Neural cell (in vitro differentiated cells): Measurements from ENCODE around the gene MT3. TPM values are rescaled to one million over a fixed set of nuclear protein-coding genes. Genes with fewer than 3 reads are reported as not detected.

Experiments used
- H2AFZ ChIP-seq: fragments of 200-600, 300-800 bp; sonication (generic), shearing (Covaris generic); 2 replicates; pipeline ENCODE4 v1.6.0; 2014; ENCODE audit warnings: low read depth, mild to moderate bottlenecking, antibody characterized with exemption, low read length, moderate library complexity
- H3F3A ChIP-seq: fragments of 200-600 bp; shearing (Covaris generic); 2 replicates; pipeline ENCODE4 v1.6.1; 2016; ENCODE audit warnings: mild to moderate bottlenecking, moderate library complexity, mixed read lengths, antibody characterized with exemption, low read length; ENCODE audit not compliant: insufficient read depth, poor library complexity, severe bottlenecking
- H3K27ac ChIP-seq: fragments of 200-600, 300-800 bp; sonication (generic), shearing (Covaris generic); 2 replicates; pipeline ENCODE4 v1.5.1; 2014; ENCODE audit warnings: mild to moderate bottlenecking, low read length, moderate library complexity
- H3K27me3 ChIP-seq: fragments of 300-800, 200-600 bp; sonication (generic), shearing (Covaris generic); 2 replicates; pipeline ENCODE4 v1.6.0; 2014; ENCODE audit warnings: mild to moderate bottlenecking, low read depth, low read length, moderate library complexity; ENCODE audit not compliant: insufficient read depth
- H3K36me3 ChIP-seq: fragments of 300-800, 200-600 bp; sonication (generic), shearing (Covaris generic); 2 replicates; pipeline ENCODE4 v1.5.1; 2014; ENCODE audit warnings: mild to moderate bottlenecking, antibody characterized with exemption, low read length, moderate library complexity; ENCODE audit not compliant: insufficient read depth
- H3K4me2 ChIP-seq: fragments of 300-800, 200-600 bp; sonication (generic), shearing (Covaris generic); 2 replicates; pipeline ENCODE4 v1.6.0; 2014; ENCODE audit warnings: mild to moderate bottlenecking, low read length
- H3K4me3 ChIP-seq: fragments of 300-800, 200-600 bp; sonication (generic), shearing (Covaris generic); 2 replicates; pipeline ENCODE4 v1.5.1; 2014; ENCODE audit warnings: mild to moderate bottlenecking, low read length, moderate library complexity
- H3K79me2 ChIP-seq: fragments of 200-600 bp; shearing (Covaris generic); replicated peaks from 2 replicates; pipeline ENCODE4 v1.6.0; 2014; ENCODE audit warnings: mild to moderate bottlenecking, low read length, moderate library complexity; ENCODE audit not compliant: insufficient read depth
- H3K9ac ChIP-seq: fragments of 300-800, 200-600 bp; sonication (generic), shearing (Covaris generic); 2 replicates; pipeline ENCODE4 v1.6.1; 2016; ENCODE audit warnings: mild to moderate bottlenecking, low read length, mixed read lengths
- H3K9me2 ChIP-seq: fragments of 200-600 bp; shearing (Covaris generic); 2 replicates; pipeline ENCODE4 v1.6.1; 2016; ENCODE audit warnings: mild to moderate bottlenecking, low read length, mixed read lengths; ENCODE audit not compliant: insufficient read depth
- H3K9me3 ChIP-seq: fragments of 200-600, 300-800 bp; sonication (generic), shearing (Covaris generic); 2 replicates; pipeline ENCODE4 v1.6.1; 2016; ENCODE audit warnings: mild to moderate bottlenecking, mixed run types, low read length, moderate library complexity, mixed read lengths
- H4K20me1 ChIP-seq: fragments of 200-600 bp; shearing (Covaris generic); 2 replicates; pipeline ENCODE4 v1.6.1; 2016; ENCODE audit warnings: mild to moderate bottlenecking, mixed run types; ENCODE audit not compliant: insufficient read depth
- CTCF ChIP-seq: fragments of 450-650 bp; IDR thresholded peaks from 2 replicates; pipeline ENCODE4 v1.5.1; 2014; ENCODE audit warnings: antibody characterized with exemption, mild to moderate bottlenecking, moderate library complexity; ENCODE audit not compliant: poor library complexity, severe bottlenecking
- EP300 ChIP-seq: fragments of 450-650 bp; conservative IDR thresholded peaks from 2 replicates; pipeline ENCODE4 v1.6.1; 2014; ENCODE audit warnings: antibody characterized with exemption, mild to moderate bottlenecking, moderate library complexity; ENCODE audit not compliant: poor library complexity, severe bottlenecking
- EZH2 ChIP-seq: fragments of 200-600, 300-800 bp; shearing (Covaris generic), sonication (generic); IDR thresholded peaks from 2 replicates; pipeline ENCODE4 v1.6.1; 2014; ENCODE audit warnings: antibody characterized with exemption, low read length, borderline replicate concordance, mild to moderate bottlenecking; ENCODE audit not compliant: insufficient read depth, poor library complexity, severe bottlenecking
- MXI1 ChIP-seq: fragments of 450-650 bp; conservative IDR thresholded peaks from 2 replicates; pipeline ENCODE4 v1.6.1; 2014; ENCODE audit warnings: antibody characterized with exemption, mild to moderate bottlenecking; ENCODE audit not compliant: poor library complexity, severe bottlenecking
- POLR2AphosphoS5 ChIP-seq: IDR thresholded peaks from 2 replicates; pipeline ENCODE4 v1.6.1; 2012
- RAD21 ChIP-seq: fragments of 450-650 bp; conservative IDR thresholded peaks from 2 replicates; pipeline ENCODE4 v1.6.1; 2014; ENCODE audit warnings: antibody characterized with exemption, mild to moderate bottlenecking, moderate library complexity
- SMC3 ChIP-seq: fragments of 450-650 bp; conservative IDR thresholded peaks from 2 replicates; pipeline ENCODE4 v1.6.1; 2014; ENCODE audit warnings: antibody characterized with exemption, mild to moderate bottlenecking, moderate library complexity; ENCODE audit not compliant: poor library complexity
- TAF1 ChIP-seq: IDR thresholded peaks from 2 replicates; pipeline ENCODE4 v1.6.1; 2012; ENCODE audit warnings: low read depth
- polyA plus RNA-seq: library from polyadenylated mRNA; depleted of rRNA; stranded (reverse); fragments of >200 nt; gene quantifications from 2 replicates; pipeline ENCODE4 v1.2.3, GENCODE V29; 2014
- TF ChIP-seq, protein P1 (sequence below): IDR thresholded peaks from 2 replicates; pipeline ENCODE4 v1.6.1; 2012; ENCODE audit warnings: borderline replicate concordance

MT3 gene
- polyA plus RNA-seq, 1 donor from 2014 or later, result 1.9 TPM

DNA sequence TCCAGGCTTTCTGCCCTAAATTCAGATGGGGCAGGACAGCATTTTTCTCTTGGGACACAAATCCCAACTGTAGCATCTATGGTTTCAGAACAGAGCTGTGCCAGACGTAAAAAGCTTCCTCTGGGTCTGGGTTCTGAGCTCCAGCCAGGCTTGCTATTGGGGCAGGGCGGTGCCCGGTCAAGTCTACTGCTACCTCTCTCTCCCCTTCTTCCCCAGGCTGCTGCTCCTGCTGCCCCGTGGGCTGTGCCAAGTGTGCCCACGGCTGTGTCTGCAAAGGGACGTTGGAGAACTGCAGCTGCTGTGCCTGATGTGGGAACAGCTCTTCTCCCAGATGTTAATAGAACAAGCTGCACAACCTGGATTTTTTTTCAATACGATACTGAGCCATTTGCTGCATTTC lies 44.2 kb downstream of the MT3 start:
- Histone ChIP-seq H3K79me2 (no peaks in the 10 kb centered on the region), H3K27me3 (peaks cover 100% of the 10 kb centered on the region), H3K9ac (no peak overlapping the region), H3K36me3 (no peaks in the 10 kb centered on the region), H3K9me2 (no peaks in the 10 kb centered on the region), H3K27ac (no peak overlapping the region), H3K4me2 (no peak overlapping the region), H3F3A (no peaks in the 10 kb centered on the region), H4K20me1 (no peaks in the 10 kb centered on the region), H3K9me3 (no peaks in the 10 kb centered on the region), H3K4me3 (no peak overlapping the region), H2AFZ (no peak overlapping the region)
- TF ChIP-seq TAF1 (no peak), CTCF (no peak), EZH2 (no peak), EP300 (no peak), RAD21 (no peak), SMC3 (no peak), POLR2AphosphoS5 (no peak), MXI1 (no peak)
- TF ChIP-seq, protein P1, sequence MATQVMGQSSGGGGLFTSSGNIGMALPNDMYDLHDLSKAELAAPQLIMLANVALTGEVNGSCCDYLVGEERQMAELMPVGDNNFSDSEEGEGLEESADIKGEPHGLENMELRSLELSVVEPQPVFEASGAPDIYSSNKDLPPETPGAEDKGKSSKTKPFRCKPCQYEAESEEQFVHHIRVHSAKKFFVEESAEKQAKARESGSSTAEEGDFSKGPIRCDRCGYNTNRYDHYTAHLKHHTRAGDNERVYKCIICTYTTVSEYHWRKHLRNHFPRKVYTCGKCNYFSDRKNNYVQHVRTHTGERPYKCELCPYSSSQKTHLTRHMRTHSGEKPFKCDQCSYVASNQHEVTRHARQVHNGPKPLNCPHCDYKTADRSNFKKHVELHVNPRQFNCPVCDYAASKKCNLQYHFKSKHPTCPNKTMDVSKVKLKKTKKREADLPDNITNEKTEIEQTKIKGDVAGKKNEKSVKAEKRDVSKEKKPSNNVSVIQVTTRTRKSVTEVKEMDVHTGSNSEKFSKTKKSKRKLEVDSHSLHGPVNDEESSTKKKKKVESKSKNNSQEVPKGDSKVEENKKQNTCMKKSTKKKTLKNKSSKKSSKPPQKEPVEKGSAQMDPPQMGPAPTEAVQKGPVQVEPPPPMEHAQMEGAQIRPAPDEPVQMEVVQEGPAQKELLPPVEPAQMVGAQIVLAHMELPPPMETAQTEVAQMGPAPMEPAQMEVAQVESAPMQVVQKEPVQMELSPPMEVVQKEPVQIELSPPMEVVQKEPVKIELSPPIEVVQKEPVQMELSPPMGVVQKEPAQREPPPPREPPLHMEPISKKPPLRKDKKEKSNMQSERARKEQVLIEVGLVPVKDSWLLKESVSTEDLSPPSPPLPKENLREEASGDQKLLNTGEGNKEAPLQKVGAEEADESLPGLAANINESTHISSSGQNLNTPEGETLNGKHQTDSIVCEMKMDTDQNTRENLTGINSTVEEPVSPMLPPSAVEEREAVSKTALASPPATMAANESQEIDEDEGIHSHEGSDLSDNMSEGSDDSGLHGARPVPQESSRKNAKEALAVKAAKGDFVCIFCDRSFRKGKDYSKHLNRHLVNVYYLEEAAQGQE, result no peak

DNA sequence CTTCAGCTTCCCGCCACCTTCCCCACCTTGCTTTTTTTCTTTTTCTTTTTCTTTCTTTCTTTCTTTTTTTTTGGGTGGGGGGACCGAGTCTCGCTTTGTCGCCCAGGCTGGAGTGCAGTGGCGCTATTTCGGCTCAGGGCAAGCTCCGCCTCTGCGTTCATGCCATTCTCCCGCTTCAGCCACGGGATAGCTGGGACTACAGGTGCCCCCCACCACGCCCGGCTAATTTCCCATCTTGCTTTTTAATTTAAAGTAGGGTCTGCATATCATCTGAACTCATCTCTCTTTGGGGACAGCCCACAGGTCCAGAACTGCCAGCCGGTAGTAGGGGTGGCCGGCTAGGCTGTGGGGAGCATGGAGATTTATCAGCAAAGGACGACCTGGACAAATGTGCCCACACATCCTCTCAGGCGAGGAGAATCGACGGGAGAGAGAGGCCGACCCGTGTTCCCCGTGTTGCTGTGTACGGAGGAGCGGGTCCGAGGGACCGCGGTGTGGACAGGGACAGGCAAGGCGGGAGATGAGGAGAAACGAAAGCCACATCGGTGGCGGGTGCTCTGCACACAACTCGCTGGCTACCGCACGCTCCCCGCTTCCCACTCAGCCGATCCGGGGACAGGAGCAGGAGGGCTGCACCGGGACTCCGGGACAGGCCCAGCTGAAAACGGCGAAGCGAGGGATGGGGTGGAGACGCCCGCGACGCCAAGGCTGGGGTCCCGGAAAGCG lies 45.5 kb downstream of the MT3 start:
- no peak overlapping the region for H3K9ac ChIP-seq
- H3F3A ChIP-seq, result no peaks in the 10 kb centered on the region
- H3K4me2 ChIP-seq, result no peak overlapping the region
- peaks cover 100% of the 10 kb centered on the region for H3K27me3 ChIP-seq
- no peak overlapping the region for H3K27ac ChIP-seq
- TF ChIP-seq EZH2, result peak; percentile 53
- TF ChIP-seq, protein P1, result no peak
- H3K36me3 ChIP-seq, result no peaks in the 10 kb centered on the region
- no peaks in the 10 kb centered on the region for H3K79me2 ChIP-seq
- H2AFZ ChIP-seq, result no peak overlapping the region
- H3K9me2 ChIP-seq, result no peaks in the 10 kb centered on the region
- H4K20me1 ChIP-seq, result no peaks in the 10 kb centered on the region
- peak overlapping the region; percentile 48 for H3K4me3 ChIP-seq
- no peaks in the 10 kb centered on the region for H3K9me3 ChIP-seq
